A673 (cell line): ENCODE results near the gene KCNC1. TPM values are rescaled to one million over a fixed set of nuclear protein-coding genes. Genes with fewer than 3 reads are reported as not detected.

Experiments
- BruUV-seq: library from RNA; stranded (reverse); fragments of 400-500 nt; replicated peaks from 2 replicates; lab custom pipeline; 2021; lab: Mats Ljungman, UMichigan
- CTCF ChIA-PET: fragments of 300-600 bp; sonication (Branson Sonifier 250); formaldehyde crosslinking; loops from one replicate; lab custom pipeline; 2022; ENCODE audit warnings: antibody characterized with exemption; lab: Charles Lee
- POLR2A ChIA-PET: fragments of 300-600 bp; sonication (Branson Sonifier 250); formaldehyde crosslinking; loops from one replicate; lab custom pipeline; 2022; ENCODE audit warnings: antibody characterized with exemption; ENCODE audit not compliant: low non-redundant PET; lab: Charles Lee
- DNase-seq: peaks from one replicate; pipeline ENCODE4 v3.0.0-alpha.2; 2015; ENCODE audit warnings: low spot score
- H3K27ac ChIP-seq: fragments of 200-600 bp; sonication (generic); 2 replicates; pipeline ENCODE4 v1.5.1; 2016; ENCODE audit warnings: mixed run types, low read depth, mild to moderate bottlenecking, mixed read lengths, antibody characterized with exemption, low read length; ENCODE audit not compliant: poor library complexity, severe bottlenecking
- H3K27me3 ChIP-seq: fragments of 200-600 bp; sonication (generic); replicated peaks from 2 replicates; pipeline ENCODE4 v1.6.1; 2017; ENCODE audit warnings: mixed run types, low read depth, mild to moderate bottlenecking, mixed read lengths, antibody characterized with exemption, low read length; ENCODE audit not compliant: insufficient read depth, poor library complexity
- H3K36me3 ChIP-seq: fragments of 200-600 bp; sonication (generic); 2 replicates; pipeline ENCODE4 v1.6.1; 2016; ENCODE audit warnings: mixed run types, mild to moderate bottlenecking, mixed read lengths, antibody characterized with exemption, low read length; ENCODE audit not compliant: insufficient read depth, poor library complexity, severe bottlenecking
- H3K4me1 ChIP-seq: fragments of 200-600 bp; sonication (generic); 2 replicates; pipeline ENCODE4 v1.6.1; 2017; ENCODE audit warnings: mixed run types, mild to moderate bottlenecking, mixed read lengths, antibody characterized with exemption, low read length; ENCODE audit not compliant: insufficient read depth, poor library complexity, severe bottlenecking
- H3K4me3 ChIP-seq: fragments of 200-600 bp; sonication (generic); 2 replicates; pipeline ENCODE4 v1.5.1; 2016; ENCODE audit warnings: low read depth, mixed run types, mild to moderate bottlenecking, mixed read lengths, low read length; ENCODE audit not compliant: poor library complexity, severe bottlenecking
- H3K9me3 ChIP-seq: fragments of 200-600 bp; sonication (generic); 2 replicates; pipeline ENCODE4 v1.6.1; 2016; ENCODE audit warnings: mixed run types, low read depth, mild to moderate bottlenecking, mixed read lengths, antibody characterized with exemption, low read length; ENCODE audit not compliant: poor library complexity, severe bottlenecking
- CTCF ChIP-seq: fragments of 300-800, 200-600 bp; sonication (generic); conservative IDR thresholded peaks from 2 replicates; pipeline ENCODE4 v1.5.1; 2017; ENCODE audit warnings: low read depth, mild to moderate bottlenecking, antibody characterized with exemption, low read length, moderate library complexity, mixed read lengths
- EZH2 ChIP-seq: fragments of 200-600 bp; sonication (generic); IDR thresholded peaks from 2 replicates; pipeline ENCODE4 v1.6.1; 2017; ENCODE audit warnings: borderline replicate concordance, low read depth, mild to moderate bottlenecking, mixed read lengths, antibody characterized with exemption, low read length; ENCODE audit not compliant: poor library complexity, severe bottlenecking
- intact Hi-C: fragments of 100-400 bp; cut with micrococcal nuclease; formaldehyde crosslinking; loops from one replicate; pipeline ENCODE4 v1.10.0; 2022; ENCODE audit not compliant: unreplicated experiment
- total RNA-seq: library from RNA; stranded (reverse); gene quantifications from 2 replicates; pipeline ENCODE4 v1.2.3, GENCODE V29; 2021

The KCNC1 gene
- total RNA-seq, 1 experiment from 2014 or later, result 0.09 TPM

- ChIA-PET CTCF (no interaction called here), POLR2A (no interaction called here)
- DNase-seq, result no peak
- intact Hi-C loops, result no loop called here
- peaks cover 8% of the 10 kb centered on the region for H3K4me1 ChIP-seq
- H3K9me3 ChIP-seq, result no peaks in the 10 kb centered on the region
- BruUV-seq, result no TSS peak
- TF ChIP-seq CTCF, result no peak
- TF ChIP-seq EZH2, result no peak
- H3K4me3 ChIP-seq, result no peak overlapping the region
- no peaks in the 10 kb centered on the region for H3K36me3 ChIP-seq
- H3K27me3 ChIP-seq, result peaks cover 58% of the 10 kb centered on the region
- no peak overlapping the region for H3K27ac ChIP-seq
Observed at GRCh38 chr11:17696741-17697140, 37.8 kb upstream of the KCNC1 start.

- Histone ChIP-seq H3K4me1 (peaks cover 8% of the 10 kb centered on the region), H3K4me3 (no peak overlapping the region), H3K27ac (no peak overlapping the region), H3K9me3 (no peaks in the 10 kb centered on the region), H3K36me3 (no peaks in the 10 kb centered on the region), H3K27me3 (peaks cover 52% of the 10 kb centered on the region)
- intact Hi-C loops, result no loop called here
- no TSS peak for BruUV-seq
- ChIA-PET CTCF (no interaction called here), POLR2A (no interaction called here)
- DNase-seq, result no peak
- no peak for TF ChIP-seq CTCF
- no peak for TF ChIP-seq EZH2
Observed at GRCh38 chr11:17697175-17697949, 37.2 kb upstream of the KCNC1 start.

GRCh38 chr11:17699147-17700114, 35.1 kb upstream of the KCNC1 start:
- no peak overlapping the region for H3K27ac ChIP-seq
- H3K36me3 ChIP-seq, result no peaks in the 10 kb centered on the region
- no peak overlapping the region for H3K4me3 ChIP-seq
- peaks cover 31% of the 10 kb centered on the region for H3K27me3 ChIP-seq
- no peaks in the 10 kb centered on the region for H3K9me3 ChIP-seq
- POLR2A ChIA-PET, result no interaction called here
- CTCF ChIA-PET, result no interaction called here
- no peak for TF ChIP-seq EZH2
- TF ChIP-seq CTCF, result no peak
- DNase-seq, result peak; percentile 52
- intact Hi-C loops, result no loop called here
- peaks cover 8% of the 10 kb centered on the region for H3K4me1 ChIP-seq
- BruUV-seq, result no TSS peak
